Stomach (tissue), 9 donors: Measurements from ENCODE around the gene TPST1. TPM values are rescaled to one million over a fixed set of nuclear protein-coding genes. Genes with fewer than 3 reads are reported as not detected.

Experiments used
- DNase-seq, 2 donors: peaks; one replicate each; pipeline versions ENCODE4 v3.0.0 to v3.0.0-alpha.2; 2013 to 2019
- H3K27ac ChIP-seq, 5 donors: fragments of 200-600 bp in 4 of 5; sonication (generic) in 4 of 5; one replicate each; pipeline ENCODE4 v1.5.1; 2013 to 2019; ENCODE audit warnings: mild to moderate bottlenecking in 1 of 5, moderate library complexity in 1 of 5
- H3K27me3 ChIP-seq, 3 donors: fragments of 200-600 bp; sonication (generic); one replicate each; pipeline ENCODE4 v1.5.1; 2017 to 2019; ENCODE audit warnings: mixed run types in 1 of 3
- H3K36me3 ChIP-seq, 4 donors: fragments of 200-600 bp; sonication (generic); 1 replicate in 3 of 4; 2 replicates in 1 of 4; pipeline ENCODE4 v1.5.1; 2016 to 2019
- H3K4me1 ChIP-seq, 4 donors: fragments of 200-600 bp; sonication (generic); one replicate each; pipeline ENCODE4 v1.5.1; 2016 to 2019
- H3K4me3 ChIP-seq, 4 donors: fragments of 200-600 bp; sonication (generic) in 3 of 4; one replicate each; pipeline ENCODE4 v1.5.1; 2016 to 2019; ENCODE audit warnings: mild to moderate bottlenecking in 1 of 4
- H3K9me3 ChIP-seq, 4 donors: fragments of 200-600 bp; sonication (generic); one replicate each; pipeline ENCODE4 v1.5.1; 2016 to 2019
- EP300 ChIP-seq: sonication (generic); formaldehyde crosslinking; IDR thresholded peaks from one replicate; pipeline ENCODE4 v1.6.1; 2017; ENCODE audit warnings: antibody characterized with exemption
- POLR2A ChIP-seq, 4 donors: fragments of 450-650 bp; IDR thresholded peaks; one replicate each; pipeline ENCODE4 v1.6.1; 2016; ENCODE audit warnings: antibody characterized with exemption in 4 of 4, control low read depth in 2 of 4, mild to moderate bottlenecking in 1 of 4, moderate library complexity in 1 of 4
- POLR2AphosphoS5 ChIP-seq, 3 donors: sonication (generic); formaldehyde crosslinking; IDR thresholded peaks; one replicate each; pipeline ENCODE4 v1.6.1; 2016; ENCODE audit warnings: antibody characterized with exemption in 3 of 3
- WGBS, 5 donors: extraction: QIAGEN DNeasy Blood & Tissue Kit in 3 of 5; methylation state at CpG; one replicate each; pipeline versions ENCODE4 v1.1.5 to v1.1.7; 2013 to 2018; 5-methylcytosine and 5-hydroxymethylcytosine counted together
- intact Hi-C: fragments of 100-400 bp; cut with DNase I; formaldehyde crosslinking; loops from one replicate; pipeline ENCODE4 v1.15.1; 2023; ENCODE audit warnings: low total_unique reads
- polyA plus RNA-seq, 3 donors: library from polyadenylated mRNA; stranded (reverse); fragments of 200-250 nt; gene quantifications; one replicate each; pipeline ENCODE4 v1.2.3, GENCODE V29; 2013
- total RNA-seq, 5 donors: library from RNA; depleted of rRNA; stranded (reverse); fragments of >200 nt; gene quantifications; one replicate each; pipeline versions ENCODE4 v1.1.0 to v1.2.3, GENCODE V29; 2014 to 2016
- TF ChIP-seq, protein P1 (sequence below), 7 experiments: fragments of 450-650 bp in 4 of 7; fragments of 200-600 bp in 3 of 7; sonication (generic) in 3 of 7; IDR thresholded peaks; one replicate each; pipeline ENCODE4 v1.5.1; 2016 to 2019; ENCODE audit warnings: antibody characterized with exemption in 7 of 7, control low read depth in 2 of 7, mild to moderate bottlenecking in 1 of 7
- donor health status: healthy with polysubstance abuse.
- donor health status: Bipolar disorder and iron deficiency.
- donor health status: healthy.

Gene TPST1
- total and polyA plus RNA-seq, 8 donors: 0.58 to 78.8 (median 8.7) TPM

DNA sequence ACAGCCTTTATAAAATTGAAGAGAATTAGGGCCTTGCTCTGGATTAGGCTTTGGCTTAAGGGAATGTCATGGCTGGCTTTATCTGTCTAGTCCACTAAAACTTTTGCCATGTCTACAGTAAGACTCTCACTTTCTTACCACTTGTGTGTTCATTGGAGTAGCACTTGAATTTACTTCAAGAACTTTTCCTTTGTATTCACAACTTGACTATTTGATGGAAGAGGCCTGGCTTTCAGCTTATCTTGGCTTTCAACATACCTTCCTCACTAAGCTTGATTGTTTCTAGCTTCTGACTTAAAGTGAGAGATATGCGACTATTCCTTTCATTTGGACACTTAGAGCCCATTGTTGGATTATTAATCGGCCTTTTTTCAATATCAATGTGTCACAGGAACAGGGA is 96.1 kb downstream of the TPST1 start:
- H3K9me3 ChIP-seq: peaks cover 0 to 12% (median 10%) of the 10 kb centered on the region in 4 donors
- peaks cover 8 to 23% (median 11%) of the 10 kb centered on the region in 4 donors for H3K4me1 ChIP-seq
- no peak overlapping the region for H3K4me3 ChIP-seq
- H3K36me3 ChIP-seq: no peaks in the 10 kb centered on the region
- DNase-seq: no peak
- intact Hi-C loops: no loop called here
- WGBS, 5 donors: 48 to 80% (median 69%) methylated on average over 2 of the region's 2 CpGs
- H3K27me3 ChIP-seq: no peaks in the 10 kb centered on the region
- TF ChIP-seq, protein P1, sequence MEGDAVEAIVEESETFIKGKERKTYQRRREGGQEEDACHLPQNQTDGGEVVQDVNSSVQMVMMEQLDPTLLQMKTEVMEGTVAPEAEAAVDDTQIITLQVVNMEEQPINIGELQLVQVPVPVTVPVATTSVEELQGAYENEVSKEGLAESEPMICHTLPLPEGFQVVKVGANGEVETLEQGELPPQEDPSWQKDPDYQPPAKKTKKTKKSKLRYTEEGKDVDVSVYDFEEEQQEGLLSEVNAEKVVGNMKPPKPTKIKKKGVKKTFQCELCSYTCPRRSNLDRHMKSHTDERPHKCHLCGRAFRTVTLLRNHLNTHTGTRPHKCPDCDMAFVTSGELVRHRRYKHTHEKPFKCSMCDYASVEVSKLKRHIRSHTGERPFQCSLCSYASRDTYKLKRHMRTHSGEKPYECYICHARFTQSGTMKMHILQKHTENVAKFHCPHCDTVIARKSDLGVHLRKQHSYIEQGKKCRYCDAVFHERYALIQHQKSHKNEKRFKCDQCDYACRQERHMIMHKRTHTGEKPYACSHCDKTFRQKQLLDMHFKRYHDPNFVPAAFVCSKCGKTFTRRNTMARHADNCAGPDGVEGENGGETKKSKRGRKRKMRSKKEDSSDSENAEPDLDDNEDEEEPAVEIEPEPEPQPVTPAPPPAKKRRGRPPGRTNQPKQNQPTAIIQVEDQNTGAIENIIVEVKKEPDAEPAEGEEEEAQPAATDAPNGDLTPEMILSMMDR (IDR thresholded peaks at IDR 0.05): no peak
- TF ChIP-seq EP300: no peak
- TF ChIP-seq POLR2A (IDR thresholded peaks at IDR 0.05): no peak
- TF ChIP-seq POLR2AphosphoS5 (IDR thresholded peaks at IDR 0.05): no peak
- no peak overlapping the region for H3K27ac ChIP-seq

DNA sequence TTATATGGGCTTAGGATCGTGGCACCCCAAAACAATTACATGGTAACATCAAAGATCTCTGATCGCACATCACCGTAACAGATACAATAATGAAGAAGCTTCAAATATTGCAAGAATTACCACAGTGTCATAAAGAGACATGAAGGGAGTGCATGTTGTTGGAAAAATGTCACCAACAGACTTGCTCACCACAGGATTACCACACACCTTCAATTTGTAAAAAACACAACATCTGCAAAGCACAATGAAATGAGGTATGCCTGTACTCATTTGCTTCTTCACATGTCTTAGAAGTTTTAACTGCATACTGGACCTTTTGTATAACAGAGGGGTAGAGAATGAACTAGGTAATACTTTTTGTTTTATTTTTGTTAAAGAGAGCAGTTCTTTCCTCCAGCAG is 96.6 kb downstream of the TPST1 start:
- Histone ChIP-seq H3K27ac (no peak overlapping the region), H3K9me3 (peaks cover 0 to 12% (median 10%) of the 10 kb centered on the region in 4 donors), H3K27me3 (no peaks in the 10 kb centered on the region), H3K4me1 (peaks cover 9 to 27% (median 12%) of the 10 kb centered on the region in 4 donors), H3K36me3 (no peaks in the 10 kb centered on the region), H3K4me3 (no peak overlapping the region)
- intact Hi-C loops: no loop called here
- TF ChIP-seq EP300: no peak
- TF ChIP-seq, protein P1 (IDR thresholded peaks at IDR 0.05): no peak
- TF ChIP-seq POLR2AphosphoS5 (IDR thresholded peaks at IDR 0.05): no peak
- no peak for TF ChIP-seq POLR2A (IDR thresholded peaks at IDR 0.05)
- 83 to 93% (median 89%) methylated on average over 3 of the region's 3 CpGs for whole genome bisulfite sequencing, 5 donors
- DNase-seq: no peak

DNA sequence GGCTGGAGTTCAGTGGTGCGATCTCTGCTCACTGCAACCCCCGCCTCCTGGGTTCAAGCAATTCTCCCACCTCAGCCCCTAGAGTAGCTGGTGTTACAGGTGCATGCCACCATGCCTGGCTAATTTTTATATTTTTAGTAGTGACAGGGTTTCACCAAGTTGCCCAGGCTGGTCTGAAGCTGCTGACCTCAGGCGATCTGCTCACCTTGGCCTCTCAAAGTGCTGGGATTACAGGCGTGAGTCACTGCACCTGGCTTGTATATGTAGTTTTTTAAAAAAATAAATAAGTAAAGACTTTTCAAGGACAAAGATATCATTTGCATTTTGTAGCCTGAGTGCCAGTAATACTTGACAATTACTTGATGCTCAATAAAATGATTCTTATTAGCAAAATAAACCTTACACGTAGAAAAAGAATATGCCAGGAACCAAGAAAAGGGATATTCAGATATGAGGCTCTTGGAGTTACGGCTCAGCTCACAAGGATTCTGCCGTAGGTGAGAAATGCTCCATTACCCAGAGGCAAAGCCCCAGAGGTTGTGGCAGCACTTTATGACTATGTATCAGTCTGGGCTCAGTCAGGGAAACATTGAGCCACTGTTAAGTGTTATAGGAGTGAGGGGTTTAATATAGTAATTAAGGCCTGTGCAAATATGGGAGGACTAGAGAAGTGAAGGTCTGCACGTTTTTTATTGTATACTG is 98.5 kb downstream of the TPST1 start:
- H3K4me1 ChIP-seq: peaks cover 13 to 44% (median 17%) of the 10 kb centered on the region in 4 donors
- H3K27me3 ChIP-seq: no peaks in the 10 kb centered on the region
- H3K4me3 ChIP-seq: no peak overlapping the region
- WGBS, 5 donors: 78 to 87% (median 83%) methylated on average over 8 of the region's 8 CpGs
- H3K36me3 ChIP-seq: no peaks in the 10 kb centered on the region
- intact Hi-C loops: no loop called here
- H3K27ac ChIP-seq: no peak overlapping the region
- TF ChIP-seq POLR2AphosphoS5 (IDR thresholded peaks at IDR 0.05): no peak
- no peak for DNase-seq
- peaks cover 0 to 6% (median 4%) of the 10 kb centered on the region in 4 donors for H3K9me3 ChIP-seq

DNA sequence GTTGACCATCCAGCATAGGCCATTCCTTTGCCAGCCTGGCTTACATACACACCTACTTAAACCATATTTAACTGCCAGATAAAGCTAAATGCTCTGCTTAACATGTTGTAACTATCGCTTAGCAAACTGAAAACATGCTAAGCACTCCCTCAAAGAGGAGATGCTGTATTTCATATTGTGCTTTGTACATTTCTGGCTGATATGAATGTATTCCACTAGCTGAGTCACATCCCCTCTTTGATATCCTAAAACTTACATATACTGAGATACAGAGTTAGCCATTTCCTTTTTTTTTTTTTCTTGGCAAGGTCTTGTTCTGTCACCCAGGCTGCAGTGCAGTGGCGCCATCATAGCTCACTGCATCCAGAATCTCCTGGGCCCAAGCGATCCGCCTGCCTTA is 99.4 kb downstream of the TPST1 start:
- Histone ChIP-seq H3K27ac (no peak overlapping the region), H3K9me3 (no peaks in the 10 kb centered on the region), H3K4me3 (no peak overlapping the region), H3K4me1 (peaks cover 13 to 44% (median 17%) of the 10 kb centered on the region in 4 donors), H3K27me3 (no peaks in the 10 kb centered on the region), H3K36me3 (no peaks in the 10 kb centered on the region)
- intact Hi-C loops: no loop called here
- TF ChIP-seq, protein P1 (IDR thresholded peaks at IDR 0.05): no peak
- TF ChIP-seq EP300: no peak
- TF ChIP-seq POLR2A (IDR thresholded peaks at IDR 0.05): no peak
- no peak for TF ChIP-seq POLR2AphosphoS5 (IDR thresholded peaks at IDR 0.05)
- no peak for DNase-seq
- WGBS, 5 donors: 92 to 99% (median 95%) methylated on average over 4 of the region's 4 CpGs

DNA sequence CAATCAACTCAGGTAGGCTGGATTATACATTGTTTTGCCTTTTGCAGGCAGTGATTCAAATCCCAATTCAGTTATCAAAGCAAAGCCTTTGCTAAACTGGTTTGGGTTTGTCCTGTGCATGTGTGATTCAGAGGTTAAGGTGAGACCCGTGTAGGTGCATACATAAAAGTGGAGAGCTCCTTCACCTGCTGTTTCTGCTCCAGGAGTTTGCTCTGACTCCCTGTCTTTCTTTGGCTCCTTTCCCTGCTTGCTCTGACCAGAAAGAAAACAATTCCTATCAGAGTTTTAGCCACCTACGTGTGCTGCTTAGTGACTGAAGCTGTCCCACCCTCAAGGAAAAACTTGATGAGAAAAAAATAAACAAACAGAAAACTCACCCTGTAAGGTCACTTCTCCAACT is 101.1 kb downstream of the TPST1 start:
- Histone ChIP-seq H3K4me3 (peak overlapping the region in 1 of 4 donors; percentile 12), H3K27ac (peak overlapping the region; percentile 70 to 82 (median 80)), H3K9me3 (no peaks in the 10 kb centered on the region), H3K4me1 (peaks cover 13 to 53% (median 20%) of the 10 kb centered on the region in 4 donors), H3K36me3 (no peaks in the 10 kb centered on the region), H3K27me3 (no peaks in the 10 kb centered on the region)
- DNase-seq: peak; percentile 51 to 81
- WGBS, 5 donors: 14 to 41% (median 30%) methylated on average over 2 of the region's 2 CpGs
- intact Hi-C loops: no loop called here
- peak in 2 of 3 donors; percentile 56 to 68 for TF ChIP-seq POLR2AphosphoS5 (IDR thresholded peaks at IDR 0.05)
- TF ChIP-seq, protein P1 (IDR thresholded peaks at IDR 0.05): no peak
- TF ChIP-seq POLR2A (IDR thresholded peaks at IDR 0.05): no peak
- TF ChIP-seq EP300: no peak
